ENCODE results near the gene CACNG1. TPM values are rescaled to one million over a fixed set of nuclear protein-coding genes. Genes with fewer than 3 reads are reported as not detected.
"Not testable (repeated sequence)": the region's sequence is repeated elsewhere in the genome, so short reads cannot be mapped to it uniquely, and the experiment has no call there.

Gene CACNG1
- total RNA-seq, 1 donor from 2014 or later = 0.18 TPM

GRCh38 chr17:67035131-67036083, 8.9 kb upstream of the CACNG1 start:
- Mint-ChIP-seq H3K36me3 (no peaks in the 10 kb centered on the region), H3K4me1 (peaks cover 2% of the 10 kb centered on the region), H3K27ac (no peak overlapping the region), H3K9me3 (peaks cover 4% of the 10 kb centered on the region), H3K4me3 (no peak overlapping the region), H3K27me3 (ENCODE audit: low read depth) (peaks cover 3% of the 10 kb centered on the region)
- no peak for DNase-seq (ENCODE audit: low spot score in 2 of 2, unreplicated experiment in 2 of 2)
- TF ChIP-seq, protein P1, sequence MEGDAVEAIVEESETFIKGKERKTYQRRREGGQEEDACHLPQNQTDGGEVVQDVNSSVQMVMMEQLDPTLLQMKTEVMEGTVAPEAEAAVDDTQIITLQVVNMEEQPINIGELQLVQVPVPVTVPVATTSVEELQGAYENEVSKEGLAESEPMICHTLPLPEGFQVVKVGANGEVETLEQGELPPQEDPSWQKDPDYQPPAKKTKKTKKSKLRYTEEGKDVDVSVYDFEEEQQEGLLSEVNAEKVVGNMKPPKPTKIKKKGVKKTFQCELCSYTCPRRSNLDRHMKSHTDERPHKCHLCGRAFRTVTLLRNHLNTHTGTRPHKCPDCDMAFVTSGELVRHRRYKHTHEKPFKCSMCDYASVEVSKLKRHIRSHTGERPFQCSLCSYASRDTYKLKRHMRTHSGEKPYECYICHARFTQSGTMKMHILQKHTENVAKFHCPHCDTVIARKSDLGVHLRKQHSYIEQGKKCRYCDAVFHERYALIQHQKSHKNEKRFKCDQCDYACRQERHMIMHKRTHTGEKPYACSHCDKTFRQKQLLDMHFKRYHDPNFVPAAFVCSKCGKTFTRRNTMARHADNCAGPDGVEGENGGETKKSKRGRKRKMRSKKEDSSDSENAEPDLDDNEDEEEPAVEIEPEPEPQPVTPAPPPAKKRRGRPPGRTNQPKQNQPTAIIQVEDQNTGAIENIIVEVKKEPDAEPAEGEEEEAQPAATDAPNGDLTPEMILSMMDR (IDR thresholded peaks at IDR 0.05; ENCODE audit: unreplicated experiment) = no peak

DNA sequence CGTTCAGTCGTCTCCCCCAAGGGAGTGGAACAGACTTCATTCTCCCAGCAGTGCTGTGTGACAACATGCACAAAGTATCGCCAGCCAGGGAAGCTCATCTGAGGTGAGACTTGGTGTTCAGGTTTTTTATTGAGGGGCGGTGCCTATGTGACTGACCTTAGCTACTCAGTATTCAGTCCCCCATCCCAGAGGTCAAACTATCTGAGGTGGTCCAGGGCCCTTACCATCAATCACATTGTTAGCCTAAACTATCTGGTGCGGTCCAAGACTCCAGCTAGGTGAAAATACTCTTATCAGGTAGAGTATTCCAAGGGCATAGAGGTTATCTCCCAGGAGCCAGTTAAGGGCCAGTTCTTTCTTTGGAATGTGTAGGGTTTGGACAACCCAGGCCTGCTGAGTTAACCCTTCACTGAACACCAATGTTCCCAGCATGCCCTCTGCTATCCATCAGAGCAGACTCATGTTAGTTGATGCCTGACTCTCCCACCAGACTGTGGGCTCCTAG, 5.4 kb upstream of the CACNG1 start:
- Mint-ChIP-seq H3K36me3 (no peaks in the 10 kb centered on the region), H3K4me1 (no peaks in the 10 kb centered on the region), H3K9me3 (peaks cover 4% of the 10 kb centered on the region), H3K4me3 (no peak overlapping the region), H3K27ac (no peak overlapping the region), H3K27me3 (ENCODE audit: low read depth) (peaks cover 3% of the 10 kb centered on the region)
- TF ChIP-seq, protein P1 (IDR thresholded peaks at IDR 0.05; ENCODE audit: unreplicated experiment) = no peak
- no peak for DNase-seq (ENCODE audit: low spot score in 2 of 2, unreplicated experiment in 2 of 2)

DNA sequence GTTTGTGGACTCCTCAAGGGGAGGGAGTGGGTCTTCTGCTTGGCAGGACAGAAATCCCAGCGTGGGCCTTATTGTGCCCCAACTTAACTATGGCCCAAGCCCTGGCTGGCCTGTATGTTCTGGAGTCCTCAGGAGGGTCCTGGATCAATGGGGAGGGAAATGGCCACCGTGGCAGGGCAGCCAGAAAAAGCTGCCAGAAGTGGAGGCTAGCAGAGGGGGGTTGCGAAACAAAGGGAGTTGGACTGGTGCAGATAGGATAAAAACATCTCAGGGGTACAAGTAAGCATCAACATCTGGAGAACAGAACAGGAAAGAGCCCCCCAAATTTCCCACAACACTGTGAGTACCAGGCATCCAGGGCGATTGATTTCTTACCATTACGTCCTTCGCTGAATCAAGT, 3.7 kb upstream of the CACNG1 start:
- H3K4me1 Mint-ChIP-seq = no peaks in the 10 kb centered on the region
- no peak overlapping the region for H3K27ac Mint-ChIP-seq
- DNase-seq (ENCODE audit: low spot score in 2 of 2, unreplicated experiment in 2 of 2) = no peak
- no peak overlapping the region for H3K4me3 Mint-ChIP-seq
- no peaks in the 10 kb centered on the region for H3K36me3 Mint-ChIP-seq
- no peaks in the 10 kb centered on the region for H3K9me3 Mint-ChIP-seq
- H3K27me3 Mint-ChIP-seq (ENCODE audit: low read depth) = peaks cover 3% of the 10 kb centered on the region
- TF ChIP-seq, protein P1 (IDR thresholded peaks at IDR 0.05; ENCODE audit: unreplicated experiment) = no peak

GRCh38 chr17:67041119-67041518, 3.2 kb upstream of the CACNG1 start:
- H3K4me1 Mint-ChIP-seq, H3K27ac Mint-ChIP-seq: not testable (repeated sequence)

GRCh38 chr17:67041531-67041930, 2.8 kb upstream of the CACNG1 start:
- Mint-ChIP-seq H3K36me3 (no peaks in the 10 kb centered on the region), H3K27me3 (ENCODE audit: low read depth) (peaks cover 6% of the 10 kb centered on the region), H3K27ac (no peak overlapping the region), H3K9me3 (no peaks in the 10 kb centered on the region), H3K4me3 (no peak overlapping the region), H3K4me1 (no peaks in the 10 kb centered on the region)
- DNase-seq (ENCODE audit: low spot score in 2 of 2, unreplicated experiment in 2 of 2) = no peak
- TF ChIP-seq, protein P1 (IDR thresholded peaks at IDR 0.05; ENCODE audit: unreplicated experiment) = no peak

More at GRCh38 chr17:67041119-67041518, 3.2 kb upstream of the CACNG1 start:
- not testable (repeated sequence) for H3K36me3 Mint-ChIP-seq; H3K27me3 Mint-ChIP-seq (ENCODE audit: low read depth); DNase-seq (ENCODE audit: low spot score in 2 of 2, unreplicated experiment in 2 of 2); H3K4me3 Mint-ChIP-seq; H3K9me3 Mint-ChIP-seq

All from mesothelial cell of epicardium (in vitro differentiated cells).